HG02678 (cell line): ENCODE measurements around the gene HAGHL.
"Not testable (repeated sequence)": the region's sequence is repeated elsewhere in the genome, so short reads cannot be mapped to it uniquely, and the experiment has no call there.

Source experiments
- ATAC-seq: cut with Tn5 transposase; IDR thresholded peaks from one replicate; pipeline ENCODE4 v1.9.1; 2021; ENCODE audit warnings: mild to moderate bottlenecking, moderate library complexity; ENCODE audit not compliant: unreplicated experiment

HAGHL gene

GRCh38 chr16:732332-732731 lies 5.4 kb downstream of the HAGHL start:
- ATAC-seq, result no peak

- no peak for ATAC-seq
Observed at GRCh38 chr16:732936-733335, 6.0 kb downstream of the HAGHL start.

- ATAC-seq, result no peak
Observed at GRCh38 chr16:733382-734207, 6.7 kb downstream of the HAGHL start.

- ATAC-seq, result no peak
Observed at GRCh38 chr16:734208-734980, 7.5 kb downstream of the HAGHL start.

GRCh38 chr16:734981-735881 lies 8.3 kb downstream of the HAGHL start:
- no peak for ATAC-seq

- ATAC-seq, result no peak
Observed at GRCh38 chr16:735982-736453, 9.1 kb downstream of the HAGHL start.

GRCh38 chr16:736936-737481 lies 10.1 kb downstream of the HAGHL start:
- no peak for ATAC-seq

- no peak for ATAC-seq
Observed at GRCh38 chr16:739560-740458, 12.9 kb downstream of the HAGHL start.

GRCh38 chr16:740459-740763 lies 13.5 kb downstream of the HAGHL start:
- ATAC-seq, result no peak

- ATAC-seq, result peak; percentile 82
Observed at GRCh38 chr16:740764-741505, 14.0 kb downstream of the HAGHL start, which contains the start of gene CIAO3. CIAO3 (minus strand) TSS chr16:740997; CDS start chr16:740985, 12 bp downstream.

- no peak for ATAC-seq
Observed at GRCh38 chr16:741986-742629, 15.2 kb downstream of the HAGHL start.

- not testable (repeated sequence) for ATAC-seq
Observed at GRCh38 chr16:742894-743293, 16.0 kb downstream of the HAGHL start.

GRCh38 chr16:743794-744500 lies 17.0 kb downstream of the HAGHL start:
- ATAC-seq, result no peak

GRCh38 chr16:745739-746138 lies 18.8 kb downstream of the HAGHL start:
- no peak for ATAC-seq

GRCh38 chr16:746637-747036 lies 19.7 kb downstream of the HAGHL start:
- ATAC-seq, result no peak

GRCh38 chr16:747978-748746 lies 21.3 kb downstream of the HAGHL start:
- ATAC-seq, result no peak

GRCh38 chr16:749010-749409 lies 22.1 kb downstream of the HAGHL start:
- ATAC-seq, result no peak
